ENCODE measurements around the gene FIBP. TPM values are rescaled to one million over a fixed set of nuclear protein-coding genes. Genes with fewer than 3 reads are reported as not detected.

The FIBP gene
- total and polyA plus RNA-seq, 2 experiments from 2014 or later = 200 to 201 TPM

GRCh38 chr11:65870307-65870658 lies 18.0 kb downstream of the FIBP start:
- Histone ChIP-seq H3K9me3 (ENCODE audit: low read depth) (no peaks in the 10 kb centered on the region), H3K27ac (no peak overlapping the region), H3K79me2 (ENCODE audit: insufficient read depth) (peaks cover 46% of the 10 kb centered on the region), H3K4me3 (peak overlapping the region; percentile 85; the same call in 1 of the 2 replicates), H2AFZ (no peak overlapping the region), H3K9ac (peak overlapping the region; percentile 93), H3F3A (ENCODE audit: insufficient read depth) (peaks cover 48% of the 10 kb centered on the region), H3K27me3 (replicated peaks; ENCODE audit: insufficient read depth) (no peaks in the 10 kb centered on the region), H3K36me3 (ENCODE audit: low read depth) (peaks cover 25% of the 10 kb centered on the region; the same call in 1 of the 2 replicates), H3K4me1 (ENCODE audit: insufficient read depth) (peaks cover 16% of the 10 kb centered on the region), H3K9me2 (ENCODE audit: insufficient read depth) (no peaks in the 10 kb centered on the region), H3K4me2 (ENCODE audit: unreplicated experiment) (no peak overlapping the region), H4K20me1 (ENCODE audit: insufficient read depth) (no peaks in the 10 kb centered on the region)
- TF ChIP-seq EZH2phosphoT487 (IDR thresholded peaks at IDR 0.05; ENCODE audit: insufficient read depth, low read depth) (no peak), EZH2 (IDR thresholded peaks at IDR 0.05; ENCODE audit: insufficient read depth, poor library complexity, severe bottlenecking) (no peak)
- WGBS, 2 experiments (ENCODE audit: low coverage in 1 of 2, low lambda C conversion rate in 2 of 2, missing lambda C conversion rate in 2 of 2) = 87 to 92% methylated on average over 11 of the region's 11 CpGs
- no peak for DNase-seq
- in situ Hi-C loops (cut with MboI) = no loop called here

- in situ Hi-C loops (cut with MboI) = no loop called here
- H3K27ac ChIP-seq = no peak overlapping the region
- H3K9ac ChIP-seq = no peak overlapping the region; the same call in 1 of the 2 replicates
Measured at GRCh38 chr11:65869643-65870306, 18.5 kb downstream of the FIBP start.

GRCh38 chr11:65868907-65869306 lies 19.4 kb downstream of the FIBP start:
- in situ Hi-C loops (cut with MboI) = no loop called here
- peaks cover 27% of the 10 kb centered on the region; the same call in 1 of the 2 replicates for H3K36me3 ChIP-seq (ENCODE audit: low read depth)
- no peaks in the 10 kb centered on the region for H3K27me3 ChIP-seq (replicated peaks; ENCODE audit: insufficient read depth)
- no peak for TF ChIP-seq EZH2phosphoT487 (IDR thresholded peaks at IDR 0.05; ENCODE audit: insufficient read depth, low read depth)
- H3F3A ChIP-seq (ENCODE audit: insufficient read depth) = peaks cover 54% of the 10 kb centered on the region
- no peak overlapping the region; the same call in 1 of the 2 replicates for H3K27ac ChIP-seq
- peaks cover 16% of the 10 kb centered on the region for H3K4me1 ChIP-seq (ENCODE audit: insufficient read depth)
- H3K4me2 ChIP-seq (ENCODE audit: unreplicated experiment) = no peak overlapping the region
- H3K9me3 ChIP-seq (ENCODE audit: low read depth) = no peaks in the 10 kb centered on the region
- no peak overlapping the region for H3K4me3 ChIP-seq
- H3K9ac ChIP-seq = no peak overlapping the region
- WGBS, 2 experiments (ENCODE audit: low coverage in 1 of 2, low lambda C conversion rate in 2 of 2, missing lambda C conversion rate in 2 of 2) = 98 to 100% methylated on average over 3 of the region's 3 CpGs
- H3K79me2 ChIP-seq (ENCODE audit: insufficient read depth) = peaks cover 48% of the 10 kb centered on the region
- no peak overlapping the region for H2AFZ ChIP-seq
- H4K20me1 ChIP-seq (ENCODE audit: insufficient read depth) = no peaks in the 10 kb centered on the region
- DNase-seq = no peak
- H3K9me2 ChIP-seq (ENCODE audit: insufficient read depth) = no peaks in the 10 kb centered on the region

More at GRCh38 chr11:65869643-65870306, 18.5 kb downstream of the FIBP start:
- H3F3A ChIP-seq (ENCODE audit: insufficient read depth) = peaks cover 48% of the 10 kb centered on the region
- H3K36me3 ChIP-seq (ENCODE audit: low read depth) = peaks cover 25% of the 10 kb centered on the region; the same call in 1 of the 2 replicates
- H3K9me3 ChIP-seq (ENCODE audit: low read depth) = no peaks in the 10 kb centered on the region
- no peak for TF ChIP-seq EZH2phosphoT487 (IDR thresholded peaks at IDR 0.05; ENCODE audit: insufficient read depth, low read depth)
- no peak for TF ChIP-seq EZH2 (IDR thresholded peaks at IDR 0.05; ENCODE audit: insufficient read depth, poor library complexity, severe bottlenecking)
- no peak overlapping the region for H3K4me3 ChIP-seq
- H3K27me3 ChIP-seq (replicated peaks; ENCODE audit: insufficient read depth) = no peaks in the 10 kb centered on the region
- no peak for DNase-seq
- H3K9me2 ChIP-seq (ENCODE audit: insufficient read depth) = no peaks in the 10 kb centered on the region
- peaks cover 46% of the 10 kb centered on the region for H3K79me2 ChIP-seq (ENCODE audit: insufficient read depth)
- 85 to 86% methylated on average over 24 of the region's 24 CpGs for WGBS, 2 experiments (ENCODE audit: low coverage in 1 of 2, low lambda C conversion rate in 2 of 2, missing lambda C conversion rate in 2 of 2)
- no peak overlapping the region for H3K4me2 ChIP-seq (ENCODE audit: unreplicated experiment)
- H4K20me1 ChIP-seq (ENCODE audit: insufficient read depth) = no peaks in the 10 kb centered on the region
- peaks cover 16% of the 10 kb centered on the region for H3K4me1 ChIP-seq (ENCODE audit: insufficient read depth)
- no peak overlapping the region for H2AFZ ChIP-seq

GRCh38 chr11:65868076-65868667 lies 20.1 kb downstream of the FIBP start:
- TF ChIP-seq EZH2 (IDR thresholded peaks at IDR 0.05; ENCODE audit: insufficient read depth, poor library complexity, severe bottlenecking) = no peak
- H3K4me2 ChIP-seq (ENCODE audit: unreplicated experiment) = no peak overlapping the region
- no peaks in the 10 kb centered on the region for H3K27me3 ChIP-seq (replicated peaks; ENCODE audit: insufficient read depth)
- H3F3A ChIP-seq (ENCODE audit: insufficient read depth) = peaks cover 54% of the 10 kb centered on the region
- no peaks in the 10 kb centered on the region for H3K9me3 ChIP-seq (ENCODE audit: low read depth)
- 86 to 87% methylated on average over 18 to 19 of the region's 19 CpGs for WGBS, 2 experiments (ENCODE audit: low coverage in 1 of 2, low lambda C conversion rate in 2 of 2, missing lambda C conversion rate in 2 of 2)
- H3K9me2 ChIP-seq (ENCODE audit: insufficient read depth) = no peaks in the 10 kb centered on the region
- no peak overlapping the region for H3K27ac ChIP-seq
- no peak overlapping the region for H3K9ac ChIP-seq
- no peak overlapping the region for H3K4me3 ChIP-seq
- peaks cover 31% of the 10 kb centered on the region; the same call in 1 of the 2 replicates for H3K36me3 ChIP-seq (ENCODE audit: low read depth)
- no peak for DNase-seq
- H4K20me1 ChIP-seq (ENCODE audit: insufficient read depth) = no peaks in the 10 kb centered on the region
- in situ Hi-C loops (cut with MboI) = no loop called here
- H3K4me1 ChIP-seq (ENCODE audit: insufficient read depth) = peaks cover 16% of the 10 kb centered on the region
- peaks cover 53% of the 10 kb centered on the region for H3K79me2 ChIP-seq (ENCODE audit: insufficient read depth)
- no peak overlapping the region for H2AFZ ChIP-seq

All from GM23248 (cell line).